Naive B cell (primary cell): ENCODE measurements around the gene C19orf73. TPM values are rescaled to one million over a fixed set of nuclear protein-coding genes. Genes with fewer than 3 reads are reported as not detected.

Experiments
- ATAC-seq, 2 donors: fragments of 150-1000 bp; cut with Tn5 transposase; 2 replicates each; pipeline ENCODE4 v1.10.0; 2021; ENCODE audit warnings: low read depth in 2 of 2, mild to moderate bottlenecking in 2 of 2, moderate library complexity in 2 of 2
- DNase-seq: peaks from one replicate; pipeline ENCODE4 v3.0.0; 2022
- H3K27ac Mint-ChIP-seq, 6 donors: one replicate each; pipeline ENCODE4 v1.8.0; 2020 to 2022; ENCODE audit warnings: mild to moderate bottlenecking in 6 of 6, mixed read lengths in 6 of 6, moderate library complexity in 5 of 6, inconsistent platforms in 2 of 6
- H3K27me3 Mint-ChIP-seq, 3 donors: one replicate each; pipeline ENCODE4 v1.8.0; 2021 to 2022; ENCODE audit warnings: mixed read lengths in 3 of 3, mild to moderate bottlenecking in 1 of 3
- H3K36me3 Mint-ChIP-seq, 2 donors: one replicate each; pipeline ENCODE4 v1.8.0; 2020 to 2022; ENCODE audit warnings: mixed read lengths in 2 of 2, inconsistent platforms in 1 of 2, mild to moderate bottlenecking in 1 of 2
- H3K4me1 Mint-ChIP-seq, 3 donors: one replicate each; pipeline ENCODE4 v1.8.0; 2020 to 2022; ENCODE audit warnings: mixed read lengths in 3 of 3, inconsistent platforms in 1 of 3, mild to moderate bottlenecking in 1 of 3, moderate library complexity in 1 of 3
- H3K4me3 Mint-ChIP-seq, 8 donors: one replicate each; pipeline ENCODE4 v1.8.0; 2020 to 2022; ENCODE audit warnings: mild to moderate bottlenecking in 8 of 8, mixed read lengths in 8 of 8, moderate library complexity in 8 of 8, inconsistent platforms in 2 of 8
- H3K9me3 Mint-ChIP-seq, 7 donors: one replicate each; pipeline ENCODE4 v1.8.0; 2020 to 2022; ENCODE audit warnings: mixed read lengths in 7 of 7, mild to moderate bottlenecking in 5 of 7, inconsistent platforms in 2 of 7, moderate library complexity in 1 of 7
- polyA plus RNA-seq, 6 donors: library from polyadenylated mRNA; unstranded; fragments of 300-500 nt; fragmentation: Illumina TruSeq; gene quantifications; one replicate each; pipeline ENCODE4 v1.2.3, GENCODE V29; 2021; ENCODE audit warnings: low read depth in 6 of 6

Gene C19orf73, protein sequence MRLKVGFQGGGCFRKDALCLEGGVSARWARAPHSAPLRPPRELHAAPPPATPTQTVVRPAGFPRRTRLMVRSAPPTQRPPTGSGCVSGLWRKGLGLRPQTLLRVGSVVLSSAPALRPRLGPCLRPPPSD
- polyA plus RNA-seq: 1 to 10 TPM; 2.8 to 6.3 (median 5.8) TPM

DNA sequence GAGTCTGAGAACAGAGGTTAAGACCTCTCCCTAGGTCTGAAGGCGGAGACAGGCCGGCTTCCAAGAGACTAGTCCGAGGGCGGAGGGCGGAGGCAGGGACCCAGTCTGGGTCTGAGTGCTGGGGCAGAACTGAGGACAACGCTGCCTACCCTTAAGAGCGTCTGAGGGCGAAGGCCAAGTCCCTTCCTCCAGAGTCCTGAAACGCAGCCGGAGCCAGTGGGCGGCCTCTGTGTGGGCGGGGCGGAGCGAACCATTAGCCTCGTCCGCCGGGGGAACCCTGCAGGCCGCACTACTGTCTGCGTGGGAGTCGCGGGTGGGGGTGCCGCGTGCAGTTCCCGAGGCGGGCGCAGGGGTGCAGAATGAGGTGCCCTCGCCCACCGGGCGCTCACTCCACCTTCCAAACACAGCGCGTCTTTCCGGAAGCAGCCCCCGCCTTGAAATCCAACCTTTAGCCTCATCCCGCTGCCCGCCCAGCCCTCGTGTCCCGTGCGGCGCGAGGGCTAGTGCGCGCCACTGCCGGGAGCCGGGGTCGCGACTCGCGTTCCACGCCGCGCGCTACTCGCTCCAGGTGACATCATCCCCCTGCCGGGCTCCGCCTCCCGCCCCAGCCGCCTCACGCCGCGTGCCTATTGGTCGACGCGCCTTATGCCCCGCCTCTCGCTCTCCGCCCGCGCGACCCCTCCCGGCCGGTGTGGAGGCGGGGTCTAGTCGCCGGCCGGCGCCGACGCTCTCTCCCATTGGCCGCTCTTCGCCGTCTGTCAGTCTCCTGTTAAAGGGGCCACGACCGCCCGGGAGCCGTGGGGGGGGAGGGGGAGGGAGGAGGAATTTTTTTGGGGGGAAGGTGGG is at the start of gene C19orf73:
Gene C19orf73 (minus strand): TSS at position 579 of the 846 bp plus-strand sequence. CDS start 121 bp downstream, at position 458.
- DNase-seq (peak; percentile 98), ATAC-seq (peak; percentile 73 to 78)
- peaks cover 8 to 10% (median 8%) of the 10 kb centered on the region in 3 donors for H3K27me3 Mint-ChIP-seq
- peaks cover 34 to 41% (median 40%) of the 10 kb centered on the region in 3 donors for H3K4me1 Mint-ChIP-seq
- no peaks in the 10 kb centered on the region for H3K36me3 Mint-ChIP-seq
- no peaks in the 10 kb centered on the region for H3K9me3 Mint-ChIP-seq
- peak within 1 kb of the TSS; percentile 86 to 98 (median 94) for H3K27ac Mint-ChIP-seq
- peak within 1 kb of the TSS; percentile 77 to 93 (median 89) for H3K4me3 Mint-ChIP-seq

DNA sequence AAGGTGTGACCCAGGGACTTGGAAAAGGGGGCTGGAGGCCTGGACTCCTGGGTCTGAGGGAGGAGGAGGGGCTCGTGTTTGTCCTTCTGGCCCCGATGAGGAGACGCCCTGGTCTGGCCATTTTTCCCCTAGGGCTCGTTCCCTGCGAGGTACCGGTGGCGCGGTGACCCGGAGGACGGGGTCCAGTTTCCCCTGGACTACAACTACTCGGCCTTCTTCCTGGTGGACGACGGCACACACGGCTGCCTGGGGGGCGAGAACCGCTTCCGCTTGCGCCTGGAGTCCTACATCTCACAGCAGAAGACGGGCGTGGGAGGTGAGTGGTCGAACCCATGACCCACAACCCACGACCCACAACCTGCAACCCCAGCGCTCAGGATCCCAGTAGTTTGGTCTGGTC is 49.5 kb upstream of the C19orf73 start:
- H3K9me3 Mint-ChIP-seq: no peaks in the 10 kb centered on the region
- DNase-seq (no peak), ATAC-seq (no peak)
- H3K4me3 Mint-ChIP-seq: no peak overlapping the region
- no peaks in the 10 kb centered on the region for H3K36me3 Mint-ChIP-seq
- H3K4me1 Mint-ChIP-seq: no peaks in the 10 kb centered on the region
- no peak overlapping the region for H3K27ac Mint-ChIP-seq
- peaks cover 0 to 30% (median 25%) of the 10 kb centered on the region in 3 donors for H3K27me3 Mint-ChIP-seq

DNA sequence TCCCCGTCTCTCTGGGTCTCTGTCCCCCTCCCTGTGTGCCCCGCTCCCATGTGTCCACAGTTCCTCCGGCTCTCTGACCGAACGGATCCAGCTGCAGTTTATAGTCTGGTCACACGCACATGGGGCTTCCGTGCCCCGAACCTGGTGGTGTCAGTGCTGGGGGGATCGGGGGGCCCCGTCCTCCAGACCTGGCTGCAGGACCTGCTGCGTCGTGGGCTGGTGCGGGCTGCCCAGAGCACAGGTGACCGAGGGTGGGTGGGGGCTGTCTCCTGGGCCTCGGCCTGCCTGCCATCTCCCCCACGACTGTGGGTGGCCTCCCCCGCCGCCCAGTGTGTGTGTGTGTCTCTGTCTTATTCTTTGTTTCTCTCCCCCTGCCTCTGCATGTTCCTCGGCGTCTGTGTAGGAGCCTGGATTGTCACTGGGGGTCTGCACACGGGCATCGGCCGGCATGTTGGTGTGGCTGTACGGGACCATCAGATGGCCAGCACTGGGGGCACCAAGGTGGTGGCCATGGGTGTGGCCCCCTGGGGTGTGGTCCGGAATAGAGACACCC is 49.0 kb upstream of the C19orf73 start:
- Mint-ChIP-seq H3K27ac (no peak overlapping the region), H3K9me3 (no peaks in the 10 kb centered on the region), H3K4me1 (no peaks in the 10 kb centered on the region), H3K36me3 (no peaks in the 10 kb centered on the region), H3K27me3 (peaks cover 0 to 30% (median 25%) of the 10 kb centered on the region in 3 donors), H3K4me3 (no peak overlapping the region)
- DNase-seq: no peak
- ATAC-seq: no peak

DNA sequence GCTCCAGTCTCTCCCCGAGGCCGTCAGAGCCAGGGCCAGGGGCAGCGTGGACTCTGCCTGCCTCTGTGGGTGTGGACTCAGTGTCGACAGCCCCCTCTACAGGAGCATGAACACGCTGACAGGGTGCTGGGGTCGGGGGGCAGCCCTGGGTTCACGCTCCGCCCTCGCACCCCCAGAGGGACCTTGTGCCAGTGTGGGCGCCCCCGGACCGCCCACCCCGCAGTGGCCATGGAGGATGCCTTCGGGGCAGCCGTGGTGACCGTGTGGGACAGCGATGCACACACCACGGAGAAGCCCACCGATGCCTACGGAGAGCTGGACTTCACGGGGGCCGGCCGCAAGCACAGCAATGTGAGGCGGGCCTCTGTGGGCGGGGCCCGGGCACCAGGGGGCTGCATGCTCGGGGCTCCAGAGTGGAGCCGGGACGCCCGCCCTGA is 46.9 kb upstream of the C19orf73 start:
- Mint-ChIP-seq H3K9me3 (no peaks in the 10 kb centered on the region), H3K4me3 (no peak overlapping the region), H3K36me3 (no peaks in the 10 kb centered on the region), H3K4me1 (peaks cover 0 to under 1% (median 0%) of the 10 kb centered on the region in 3 donors), H3K27me3 (peaks cover 8 to 29% (median 29%) of the 10 kb centered on the region in 3 donors), H3K27ac (no peak overlapping the region)
- DNase-seq: no peak
- ATAC-seq: no peak

DNA sequence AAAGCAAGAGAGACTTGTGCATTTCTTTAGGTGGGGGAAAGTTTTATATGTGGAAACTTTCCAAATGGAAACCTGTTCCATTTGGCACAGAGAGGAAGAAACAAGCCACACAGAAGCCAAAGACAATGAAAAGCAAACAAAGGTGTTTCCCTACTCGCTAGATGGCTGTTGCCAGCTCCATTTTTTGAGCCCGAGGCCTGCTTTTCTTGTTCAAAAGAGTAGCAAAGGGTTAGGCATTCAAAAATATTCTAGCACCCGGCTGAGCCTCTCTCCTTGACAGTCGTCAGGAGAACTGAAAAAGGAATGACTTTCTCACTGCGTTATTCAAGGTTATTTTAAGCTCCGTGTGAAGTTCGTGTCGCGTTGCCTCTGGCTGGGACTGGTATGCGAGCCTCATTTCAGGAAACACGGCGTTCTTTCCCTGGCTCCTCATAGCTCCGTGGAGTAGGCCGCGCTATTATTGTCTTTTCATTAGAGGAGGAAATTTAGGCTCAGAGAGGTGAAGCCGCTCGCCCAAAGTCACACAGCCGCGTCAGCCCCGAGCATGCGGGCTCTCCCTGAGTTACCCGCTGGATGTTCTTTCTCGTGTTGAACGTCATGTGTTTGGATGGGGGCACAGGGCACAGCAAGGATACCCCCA is 46.3 kb upstream of the C19orf73 start:
- ATAC-seq: no peak
- no peak overlapping the region for H3K4me3 Mint-ChIP-seq
- H3K9me3 Mint-ChIP-seq: no peaks in the 10 kb centered on the region

DNA sequence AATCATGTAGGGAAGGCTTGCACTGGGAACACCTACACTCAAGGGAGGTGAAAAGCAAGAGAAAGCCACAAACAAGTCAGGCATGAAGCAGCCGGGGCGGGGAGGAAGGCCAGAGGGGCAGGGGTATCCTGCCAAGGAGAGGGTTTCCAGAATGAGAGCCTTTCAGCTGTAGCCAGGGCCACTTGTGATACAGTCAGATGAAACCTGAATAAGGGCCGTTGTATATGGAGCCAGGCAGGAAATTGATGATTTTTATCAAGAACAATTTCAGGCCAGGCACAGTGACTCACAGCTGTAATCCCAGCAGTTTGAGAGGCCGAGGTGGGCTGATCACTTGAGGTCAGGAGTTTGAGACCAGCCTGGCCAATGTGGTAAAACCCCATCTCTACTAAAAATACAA is 43.0 kb upstream of the C19orf73 start:
- DNase-seq (no peak), ATAC-seq (no peak)
- H3K4me3 Mint-ChIP-seq: peak overlapping the region in 1 of 8 donors; percentile 33
- no peak overlapping the region for H3K27ac Mint-ChIP-seq
- H3K4me1 Mint-ChIP-seq: peaks cover 7 to 14% (median 7%) of the 10 kb centered on the region in 3 donors
- peaks cover 0 to 6% (median 0%) of the 10 kb centered on the region in 7 donors for H3K9me3 Mint-ChIP-seq
- peaks cover 31 to 50% (median 47%) of the 10 kb centered on the region in 3 donors for H3K27me3 Mint-ChIP-seq
- H3K36me3 Mint-ChIP-seq: no peaks in the 10 kb centered on the region

More for the DNA sequence above, 46.3 kb upstream of the C19orf73 start:
- Mint-ChIP-seq H3K36me3 (no peaks in the 10 kb centered on the region), H3K4me1 (peaks cover 0 to 4% (median 0%) of the 10 kb centered on the region in 3 donors), H3K27ac (peak overlapping the region in 1 of 6 donors; percentile 67), H3K27me3 (peaks cover 13 to 36% (median 31%) of the 10 kb centered on the region in 3 donors)
- no peak for DNase-seq

DNA sequence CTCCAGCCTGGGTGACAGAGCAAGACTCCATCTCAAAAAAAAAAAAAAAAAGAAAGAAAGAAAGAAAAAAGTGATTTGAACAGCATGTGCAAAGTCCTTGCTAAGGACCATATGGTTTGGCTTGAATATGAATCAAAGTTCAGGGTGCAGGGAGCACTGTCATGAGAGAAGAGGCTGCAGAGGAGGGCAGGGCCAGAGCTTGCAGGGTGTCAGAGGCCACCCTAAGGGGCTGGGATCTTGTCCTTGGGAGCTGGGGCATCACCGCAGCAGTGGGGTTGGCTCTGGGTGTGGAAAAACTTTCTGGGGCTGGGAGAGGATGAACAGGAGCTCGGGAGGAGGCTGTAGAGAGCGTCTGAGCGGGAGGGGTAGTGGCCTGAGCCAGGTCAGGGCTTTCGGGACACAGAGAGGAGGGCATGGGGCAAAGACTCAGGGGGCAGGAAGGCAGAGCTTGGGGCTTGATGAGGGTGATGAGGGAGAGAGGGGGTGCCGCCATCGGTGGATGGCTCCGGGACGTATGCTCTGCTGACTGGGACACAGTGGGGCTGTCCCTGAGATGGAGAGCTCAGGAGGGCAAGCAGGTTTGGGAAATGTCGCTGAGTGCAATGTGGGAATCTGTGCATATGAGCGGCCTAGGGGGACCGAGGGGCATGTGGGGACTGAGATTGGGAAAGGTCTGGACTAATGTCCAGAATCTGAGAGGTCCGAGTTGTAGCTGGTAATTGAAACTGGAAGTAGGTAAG is 41.7 kb upstream of the C19orf73 start:
- no peak overlapping the region for H3K4me3 Mint-ChIP-seq
- no peaks in the 10 kb centered on the region for H3K36me3 Mint-ChIP-seq
- peaks cover 37 to 50% (median 50%) of the 10 kb centered on the region in 3 donors for H3K27me3 Mint-ChIP-seq
- H3K9me3 Mint-ChIP-seq: peaks cover 0 to 6% (median 0%) of the 10 kb centered on the region in 7 donors
- ATAC-seq (no peak), DNase-seq (no peak)
- H3K4me1 Mint-ChIP-seq: peaks cover 7 to 15% (median 7%) of the 10 kb centered on the region in 3 donors
- H3K27ac Mint-ChIP-seq: no peak overlapping the region

DNA sequence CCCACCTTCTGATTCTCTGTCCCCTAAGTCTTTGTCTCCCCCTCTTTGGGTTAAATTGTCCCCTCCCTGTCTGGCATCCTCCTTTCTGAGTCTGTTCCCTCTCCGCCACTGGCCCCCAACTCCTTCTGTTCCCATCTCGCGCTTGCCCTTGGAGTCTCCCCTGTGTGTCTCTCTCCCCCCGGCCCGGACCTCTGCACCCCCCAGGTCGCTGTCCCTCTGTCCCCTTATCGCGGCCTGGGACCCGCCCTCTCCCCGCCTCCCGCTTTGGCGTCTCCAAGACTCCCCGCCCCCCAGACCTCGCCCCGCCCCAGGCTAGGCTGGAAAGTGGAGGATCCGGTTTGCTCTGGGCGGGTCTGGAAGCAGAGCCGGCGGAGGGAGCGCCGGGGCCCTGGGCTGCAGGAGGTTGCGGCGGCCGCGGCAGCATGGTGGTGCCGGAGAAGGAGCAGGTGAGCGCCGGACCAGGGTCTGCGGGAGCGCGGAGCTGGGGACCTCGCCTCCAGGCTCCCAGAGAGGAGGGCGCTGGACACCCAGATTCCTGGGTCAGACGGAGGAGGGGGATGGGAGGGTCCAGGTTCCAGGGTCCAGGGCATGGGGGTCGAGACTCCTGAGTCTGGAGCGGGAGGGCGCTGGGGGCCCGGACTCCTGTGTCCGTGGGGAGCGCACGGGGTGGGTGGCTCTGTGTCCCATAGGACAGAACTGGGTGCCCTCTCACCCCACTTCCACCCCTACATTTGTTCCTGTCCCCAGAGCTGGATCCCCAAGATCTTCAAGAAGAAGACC is 38.7 kb upstream of the C19orf73 start, which contains the start of gene TRPM4:
Gene TRPM4 (plus strand): TSS at position 348 of the 780 bp plus-strand sequence. CDS start 75 bp downstream, at position 423.
- DNase-seq (no peak), ATAC-seq (peak; percentile 48 to 51)
- Mint-ChIP-seq H3K4me1 (peaks cover 10 to 24% (median 15%) of the 10 kb centered on the region in 3 donors), H3K4me3 (peak within 1 kb of the TSS in 6 of 8 donors; percentile 2 to 85 (median 58)), H3K9me3 (peaks cover 3 to 15% (median 9%) of the 10 kb centered on the region in 7 donors), H3K27me3 (peaks cover 53 to 80% (median 80%) of the 10 kb centered on the region in 3 donors), H3K36me3 (peaks cover 0 to 18% of the 10 kb centered on the region in 2 donors), H3K27ac (peak within 1 kb of the TSS in 1 of 6 donors; percentile 90)

DNA sequence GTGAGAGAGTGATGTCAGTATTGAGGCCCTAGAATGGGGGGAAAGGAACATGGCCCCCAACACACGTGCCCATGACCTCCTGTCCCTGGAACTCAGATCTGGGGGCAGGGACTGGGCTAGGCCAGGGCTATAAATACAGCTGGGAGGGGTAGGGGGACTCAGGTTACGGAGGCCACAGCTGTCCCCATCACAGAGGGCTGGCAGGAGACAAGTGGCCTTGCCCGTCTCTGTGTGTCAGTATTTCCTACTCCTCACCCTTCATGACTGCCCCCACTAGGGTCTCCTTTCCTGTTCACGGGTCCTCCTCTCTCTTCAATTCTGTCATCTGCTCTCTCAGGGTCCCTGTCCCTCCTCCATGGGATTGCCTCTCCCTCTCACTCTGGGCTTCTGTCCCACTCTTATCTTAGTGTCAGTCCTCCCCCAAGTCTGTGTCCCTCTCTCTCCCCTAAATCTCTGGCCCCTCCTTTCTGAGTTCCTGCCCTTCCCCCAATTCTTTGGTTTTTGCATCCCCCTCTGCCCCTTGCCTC is 36.9 kb upstream of the C19orf73 start:
- DNase-seq (no peak), ATAC-seq (no peak)
- H3K9me3 Mint-ChIP-seq: peaks cover 8 to 15% (median 11%) of the 10 kb centered on the region in 7 donors
- peaks cover 23 to 35% (median 28%) of the 10 kb centered on the region in 3 donors for H3K4me1 Mint-ChIP-seq
- no peak overlapping the region for H3K4me3 Mint-ChIP-seq
- no peak overlapping the region for H3K27ac Mint-ChIP-seq
- H3K36me3 Mint-ChIP-seq: peaks cover 0 to 23% of the 10 kb centered on the region in 2 donors
- peaks cover 53 to 90% (median 87%) of the 10 kb centered on the region in 3 donors for H3K27me3 Mint-ChIP-seq

DNA sequence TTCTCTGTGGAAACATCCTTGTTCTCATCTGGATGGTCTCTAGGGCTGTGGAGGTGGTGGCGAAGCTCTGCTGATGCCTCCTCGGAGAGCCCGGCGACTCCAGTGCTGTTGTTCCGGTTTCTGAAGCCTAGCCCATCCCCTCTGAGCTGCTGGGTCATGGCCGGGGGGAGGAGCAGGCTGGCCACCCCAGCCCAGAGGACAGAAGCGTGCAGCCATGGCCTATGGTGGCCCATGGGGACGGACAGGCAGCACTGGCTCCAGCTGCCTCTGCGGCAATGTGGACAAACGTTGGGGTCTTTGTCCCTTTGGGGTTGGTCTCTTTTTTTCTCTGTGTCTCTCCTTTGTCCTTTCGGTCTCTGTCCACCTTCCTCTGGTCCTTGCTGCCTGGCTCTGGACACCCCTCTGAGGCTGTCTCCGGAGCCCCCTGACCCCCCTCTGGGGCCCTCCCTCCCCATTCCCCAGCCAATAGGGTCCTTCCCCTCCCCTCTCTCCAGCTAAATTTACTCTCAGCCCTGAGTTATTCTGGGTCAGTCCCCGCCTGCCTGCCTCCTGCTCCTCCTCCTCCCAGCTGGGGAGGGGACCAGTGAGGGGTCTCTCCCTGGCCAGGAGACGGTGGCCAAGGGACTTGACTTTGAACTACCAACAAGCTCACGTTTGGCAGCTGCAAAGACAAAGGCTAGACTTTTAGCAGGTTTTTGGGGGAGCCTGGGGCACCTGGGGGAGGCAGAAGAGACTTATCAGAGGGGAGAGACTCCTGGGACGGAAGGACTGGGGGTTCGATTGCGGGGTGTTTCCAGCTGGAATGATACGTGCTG is 36.3 kb upstream of the C19orf73 start, which contains the start of gene HRC:
Gene HRC (minus strand): TSS at position 392 of the 815 bp plus-strand sequence. CDS start 159 bp downstream, at position 233.
- ATAC-seq (no peak), DNase-seq (no peak)
- H3K27me3 Mint-ChIP-seq: peaks cover 49 to 88% (median 80%) of the 10 kb centered on the region in 3 donors
- peaks cover 27 to 33% (median 31%) of the 10 kb centered on the region in 3 donors for H3K4me1 Mint-ChIP-seq
- H3K4me3 Mint-ChIP-seq: peak within 1 kb of the TSS in 3 of 8 donors; percentile 9 to 50 (median 43)
- H3K27ac Mint-ChIP-seq: peak within 1 kb of the TSS in 2 of 6 donors; percentile 6 to 59
- peaks cover 8 to 15% (median 11%) of the 10 kb centered on the region in 7 donors for H3K9me3 Mint-ChIP-seq
- H3K36me3 Mint-ChIP-seq: peaks cover 0 to 23% of the 10 kb centered on the region in 2 donors

DNA sequence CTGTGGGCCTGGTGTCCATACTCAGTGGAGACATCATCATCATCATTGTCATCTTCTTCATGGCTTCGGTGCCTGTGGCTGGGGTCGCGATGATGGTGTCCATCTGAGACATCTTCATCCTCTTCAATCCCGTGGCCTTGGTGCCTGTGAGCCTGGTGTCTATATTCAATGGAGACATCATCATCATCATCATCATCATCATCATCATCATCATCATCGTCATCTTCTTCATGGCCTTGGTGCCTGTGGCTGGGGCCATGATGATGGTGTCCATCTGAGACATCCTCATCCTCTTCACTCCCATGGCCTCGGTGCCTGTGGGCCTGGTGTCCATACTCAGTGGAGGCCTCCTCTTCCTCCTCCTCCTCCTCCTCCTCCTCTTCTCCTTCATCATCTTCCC is 35.3 kb upstream of the C19orf73 start:
- Mint-ChIP-seq H3K36me3 (peaks cover 0 to 23% of the 10 kb centered on the region in 2 donors), H3K4me3 (peak overlapping the region in 2 of 8 donors; percentile 43 to 50), H3K27ac (peak overlapping the region in 1 of 6 donors; percentile 6), H3K4me1 (peaks cover 35 to 41% (median 37%) of the 10 kb centered on the region in 3 donors), H3K9me3 (peaks cover 8 to 15% (median 11%) of the 10 kb centered on the region in 7 donors), H3K27me3 (peaks cover 49 to 89% (median 76%) of the 10 kb centered on the region in 3 donors)
- DNase-seq (no peak), ATAC-seq (no peak)
